T-cell (primary cell): ENCODE measurements around the gene AP5S1. TPM values are rescaled to one million over a fixed set of nuclear protein-coding genes. Genes with fewer than 3 reads are reported as not detected.

Experiments used
- ATAC-seq, 4 experiments: fragments of 200-7000 bp in 3 of 4; fragments of 150-1000 bp in 1 of 4; cut with Tn5 transposase; replicated peaks in 1 of 4; 1 replicate in 3 of 4; 2 replicates in 1 of 4; pipeline ENCODE4 v1.10.0; 2021; ENCODE audit warnings: moderate library complexity in 3 of 4, mild to moderate bottlenecking in 2 of 4, moderate number of reproducible peaks in 1 of 4
- CTCF ChIA-PET, 2 donors: fragments of 300-600 bp; sonication (Branson Sonifier 250); formaldehyde crosslinking; loops; one replicate each; lab custom pipeline; 2022; ENCODE audit warnings: antibody characterized with exemption in 2 of 2; lab: Charles Lee
- POLR2A ChIA-PET, 2 donors: fragments of 300-600 bp; sonication (Branson Sonifier 250); formaldehyde crosslinking; loops; one replicate each; lab custom pipeline; 2022; ENCODE audit warnings: antibody characterized with exemption in 2 of 2; lab: Charles Lee
- DNase-seq, 35 experiments: peaks; one replicate each; pipeline versions ENCODE4 v3.0.0 to v3.0.0-alpha.2; 2013 to 2023
- H3K27ac ChIP-seq: one replicate; pipeline ENCODE4 v1.5.1; 2013; ENCODE audit warnings: low read length
- H3K27me3 ChIP-seq, 2 experiments: replicated peaks in 1 of 2; 1 replicate in 1 of 2; 2 replicates in 1 of 2; pipeline versions ENCODE4 v1.6.1 to v1.7.0; 2013; ENCODE audit warnings: low read length in 1 of 2, mixed read lengths in 1 of 2; ENCODE audit not compliant: control insufficient read depth in 2 of 2, insufficient read depth in 2 of 2; ENCODE audit errors: extremely low read depth in 1 of 2
- H3K36me3 ChIP-seq, 2 donors: 1 replicate in 1 of 2; 2 replicates in 1 of 2; pipeline versions ENCODE4 v1.6.1 to v1.7.0; 2013; ENCODE audit warnings: low read length in 1 of 2; ENCODE audit not compliant: control insufficient read depth in 2 of 2, insufficient read depth in 1 of 2; ENCODE audit errors: extremely low read depth in 1 of 2
- H3K4me1 ChIP-seq, 2 experiments: 1 replicate in 1 of 2; 2 replicates in 1 of 2; pipeline versions ENCODE4 v1.6.1 to v1.7.0; 2013; ENCODE audit warnings: low read length in 2 of 2, mixed read lengths in 1 of 2; ENCODE audit not compliant: insufficient read depth in 2 of 2, control insufficient read depth in 1 of 2; ENCODE audit errors: extremely low read depth in 1 of 2
- H3K4me3 ChIP-seq, 2 donors: 1 replicate in 1 of 2; 2 replicates in 1 of 2; pipeline versions ENCODE4 v1.5.1 to v1.7.0; 2013; ENCODE audit warnings: mild to moderate bottlenecking in 2 of 2, low read length in 1 of 2, moderate library complexity in 1 of 2; ENCODE audit not compliant: control insufficient read depth in 1 of 2; ENCODE audit errors: extremely low read depth in 1 of 2
- H3K9me3 ChIP-seq: 2 replicates; pipeline ENCODE4 v1.7.0; 2013
- H3K27ac Mint-ChIP-seq, 2 donors: one replicate each; pipeline ENCODE4 v1.8.0; 2020 to 2021; ENCODE audit warnings: mild to moderate bottlenecking in 2 of 2, mixed read lengths in 2 of 2
- H3K27me3 Mint-ChIP-seq, 2 donors: one replicate each; pipeline ENCODE4 v1.8.0; 2021 to 2022; ENCODE audit warnings: mixed read lengths in 2 of 2
- H3K36me3 Mint-ChIP-seq: one replicate; pipeline ENCODE4 v1.8.0; 2021; ENCODE audit warnings: mixed read lengths
- H3K4me1 Mint-ChIP-seq, 3 donors: one replicate each; pipeline ENCODE4 v1.8.0; 2020 to 2022; ENCODE audit warnings: mixed read lengths in 3 of 3, mild to moderate bottlenecking in 1 of 3
- H3K4me3 Mint-ChIP-seq, 3 donors: one replicate each; pipeline ENCODE4 v1.8.0; 2020 to 2022; ENCODE audit warnings: mild to moderate bottlenecking in 3 of 3, mixed read lengths in 3 of 3, moderate library complexity in 3 of 3
- H3K9me3 Mint-ChIP-seq, 3 donors: one replicate each; pipeline ENCODE4 v1.8.0; 2020 to 2022; ENCODE audit warnings: mixed read lengths in 3 of 3
- WGBS: methylation state at CpG from one replicate; pipeline ENCODE4 v1.1.5; 2013; ENCODE audit warnings: missing lambda C conversion rate; ENCODE audit not compliant: insufficient coverage; 5-methylcytosine and 5-hydroxymethylcytosine counted together
- total RNA-seq, 35 experiments: library from RNA in 6 of 35; stranded (reverse) in 6 of 35; fragments of 120-200 nt in 1 of 35; gene quantifications; one replicate each; pipeline versions ENCODE4 v1.2.1 to v1.2.4 and lab custom pipeline; 2013 to 2026

Gene AP5S1
- total RNA-seq, 5 donors from 2014 or later (not counting 1 experiment from before 2014, with no cell fraction given), result 11.5 to 17.3 (median 14.4) TPM

DNA sequence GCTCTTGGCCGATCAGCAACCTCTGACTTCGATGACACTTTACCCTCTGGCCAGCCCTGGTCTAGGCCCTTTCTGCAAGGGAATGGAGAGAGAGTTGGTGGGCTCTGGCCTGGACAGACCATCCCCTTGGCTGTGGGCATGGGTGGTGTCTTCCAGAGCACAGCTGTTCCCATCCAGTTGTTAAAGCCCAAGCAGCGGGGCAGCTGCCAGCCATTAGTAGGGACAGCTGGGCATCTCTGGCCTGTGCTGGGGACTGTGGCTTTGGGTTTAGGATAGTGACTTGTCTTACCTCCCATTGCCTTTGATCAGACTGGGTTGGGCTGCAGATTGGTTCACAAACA lies 21.5 kb upstream of the AP5S1 start:
- peak overlapping the region; percentile 69 to 85 for H3K4me3 ChIP-seq
- Mint-ChIP-seq H3K36me3 (peaks cover 62% of the 10 kb centered on the region), H3K4me3 (peak overlapping the region; percentile 99 to 100 (median 100)), H3K4me1 (peaks cover 59 to 77% (median 66%) of the 10 kb centered on the region in 3 donors), H3K27me3 (no peaks in the 10 kb centered on the region), H3K27ac (peak overlapping the region; percentile 99 to 100), H3K9me3 (no peaks in the 10 kb centered on the region)
- CTCF ChIA-PET, result interaction anchor here in 1 of 2 donors (0.5 kb wide), 1 partner anchor 106 kb away, joined by 6 read pairs; no protein-coding TSS in a partner anchor
- H3K36me3 ChIP-seq, result peaks cover 25 to 53% of the 10 kb centered on the region in 2 donors
- 10% methylated on average over 1 of the region's 3 CpGs for WGBS
- H3K4me1 ChIP-seq, result peaks cover 31 to 90% of the 10 kb centered on the region in 2 experiments
- H3K27me3 ChIP-seq, result no peaks in the 10 kb centered on the region
- POLR2A ChIA-PET, result no interaction called here
- H3K27ac ChIP-seq, result peak overlapping the region; percentile 78
- no peaks in the 10 kb centered on the region for H3K9me3 ChIP-seq
- ATAC-seq (peak in 1 of 4 experiments; percentile 64), DNase-seq (peak in 1 of 35 experiments; percentile 53)

DNA sequence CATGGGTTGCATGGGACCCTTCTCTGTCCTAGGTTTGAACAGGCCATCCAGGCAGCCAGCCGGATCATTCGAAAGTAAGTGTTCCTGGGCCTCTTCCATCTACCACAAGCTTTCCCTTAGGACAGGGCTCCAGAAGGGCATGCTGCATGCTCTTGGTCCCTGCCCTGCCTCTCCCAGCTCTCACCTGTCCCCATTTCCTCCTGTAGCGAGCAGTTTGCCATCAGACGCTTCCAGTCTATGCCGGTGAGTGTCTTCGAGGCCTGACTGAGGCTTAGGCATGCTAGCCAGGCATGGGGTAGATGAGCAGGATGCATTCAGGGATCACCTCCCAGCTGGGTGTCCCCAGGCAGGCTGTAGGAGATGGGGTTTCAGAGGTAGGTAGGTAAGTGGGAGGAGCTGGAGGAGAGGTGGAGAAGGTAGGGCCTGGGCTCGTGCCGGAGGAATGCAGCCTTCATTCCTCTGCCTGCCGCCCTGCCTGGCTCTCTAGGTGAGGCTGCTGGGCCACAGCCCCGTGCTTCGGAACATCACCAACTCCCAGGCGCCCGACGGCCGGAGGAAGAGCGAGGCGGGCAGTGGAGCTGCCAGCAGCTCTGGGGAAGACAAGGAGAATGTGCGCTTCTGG lies 20.0 kb upstream of the AP5S1 start:
- no peak overlapping the region for H3K4me3 ChIP-seq
- no peaks in the 10 kb centered on the region for H3K27me3 ChIP-seq
- H3K4me1 ChIP-seq, result peaks cover 31 to 93% of the 10 kb centered on the region in 2 experiments
- CTCF ChIA-PET, result interaction anchor here in 1 of 2 donors (0.5 kb wide), 1 partner anchor 16 kb away, joined by 4 read pairs; no protein-coding TSS in a partner anchor
- no peak for DNase-seq
- Mint-ChIP-seq H3K27me3 (no peaks in the 10 kb centered on the region), H3K4me3 (peak overlapping the region; percentile 99 to 100 (median 100)), H3K4me1 (peaks cover 68 to 81% (median 74%) of the 10 kb centered on the region in 3 donors), H3K9me3 (no peaks in the 10 kb centered on the region), H3K27ac (peak overlapping the region; percentile 99 to 100), H3K36me3 (peaks cover 74% of the 10 kb centered on the region)
- H3K36me3 ChIP-seq, result peaks cover 35 to 68% of the 10 kb centered on the region in 2 donors
- no peaks in the 10 kb centered on the region for H3K9me3 ChIP-seq
- 99% methylated on average over 14 of the region's 18 CpGs for WGBS
- ATAC-seq, result no peak
- POLR2A ChIA-PET, result interaction anchor here in 1 of 2 donors (0.6 kb wide), 1 partner anchor 1256 kb away, joined by 10 read pairs; no protein-coding TSS in a partner anchor
- H3K27ac ChIP-seq, result peak overlapping the region; percentile 78

DNA sequence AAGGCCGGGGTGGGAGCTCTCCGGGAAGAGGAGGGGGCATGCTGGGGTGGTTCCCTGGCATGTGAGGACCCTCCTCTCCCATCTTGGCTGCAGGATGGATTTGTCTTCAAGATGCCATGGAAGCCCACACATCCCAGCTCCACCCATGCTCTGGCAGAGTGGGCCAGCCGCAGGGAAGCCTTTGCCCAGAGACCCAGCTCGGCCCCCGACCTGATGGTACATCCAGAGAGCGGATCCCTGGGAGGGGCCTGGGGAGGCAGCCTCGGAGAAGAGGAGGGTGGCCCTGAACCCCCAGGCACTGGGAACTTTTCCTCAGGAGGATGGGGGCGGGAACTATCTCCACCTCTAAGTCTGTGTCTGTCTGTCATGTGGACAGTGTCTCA lies 19.5 kb upstream of the AP5S1 start:
- no peaks in the 10 kb centered on the region for H3K9me3 ChIP-seq
- ATAC-seq, result no peak
- H3K36me3 ChIP-seq, result peaks cover 36 to 73% of the 10 kb centered on the region in 2 donors
- H3K4me3 ChIP-seq, result no peak overlapping the region
- Mint-ChIP-seq H3K4me1 (peaks cover 68 to 83% (median 77%) of the 10 kb centered on the region in 3 donors), H3K4me3 (peak overlapping the region in 1 of 3 donors; percentile 99), H3K36me3 (peaks cover 79% of the 10 kb centered on the region), H3K27ac (peak overlapping the region; percentile 99 to 100), H3K27me3 (no peaks in the 10 kb centered on the region), H3K9me3 (no peaks in the 10 kb centered on the region)
- H3K4me1 ChIP-seq, result peaks cover 31 to 89% of the 10 kb centered on the region in 2 experiments
- ChIA-PET POLR2A (no interaction called here), CTCF (interaction anchor here in 1 of 2 donors (0.5 kb wide), 1 partner anchor 16 kb away, joined by 4 read pairs; no protein-coding TSS in a partner anchor)
- peak overlapping the region; percentile 78 for H3K27ac ChIP-seq
- no peaks in the 10 kb centered on the region for H3K27me3 ChIP-seq
- 95% methylated on average over 8 of the region's 8 CpGs for WGBS
- no peak for DNase-seq

DNA sequence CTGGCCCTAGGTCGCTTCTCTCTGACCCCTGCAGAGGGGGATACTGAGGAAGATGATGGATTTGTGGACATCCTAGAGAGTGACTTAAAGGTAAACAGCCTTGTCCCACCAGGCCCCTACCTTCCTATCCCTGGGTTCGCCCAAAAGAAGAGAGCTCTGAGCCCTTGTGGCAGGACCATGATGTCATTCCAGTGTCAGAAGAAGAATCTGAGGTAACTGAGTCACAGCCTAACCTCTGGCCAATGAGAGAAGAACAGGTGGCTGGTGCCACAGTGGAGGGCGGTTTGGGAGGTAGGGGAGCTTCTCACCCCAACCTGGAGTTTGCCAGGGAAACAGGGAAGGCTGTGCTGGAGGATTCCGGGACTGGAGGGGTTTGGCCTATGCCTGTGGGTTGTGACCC lies 19.0 kb upstream of the AP5S1 start:
- Histone ChIP-seq H3K27me3 (no peaks in the 10 kb centered on the region), H3K4me1 (peaks cover 31 to 93% of the 10 kb centered on the region in 2 experiments), H3K36me3 (peaks cover 36 to 78% of the 10 kb centered on the region in 2 donors), H3K4me3 (no peak overlapping the region), H3K27ac (peak overlapping the region; percentile 78), H3K9me3 (no peaks in the 10 kb centered on the region)
- Mint-ChIP-seq H3K27ac (peak overlapping the region; percentile 99 to 100), H3K27me3 (no peaks in the 10 kb centered on the region), H3K4me1 (peaks cover 70 to 85% (median 77%) of the 10 kb centered on the region in 3 donors), H3K36me3 (peaks cover 83% of the 10 kb centered on the region), H3K4me3 (no peak overlapping the region), H3K9me3 (no peaks in the 10 kb centered on the region)
- ATAC-seq, result no peak
- DNase-seq, result no peak
- CTCF ChIA-PET, result interaction anchor here in 1 of 2 donors (0.6 kb wide), 1 partner anchor 9 kb away, joined by 3 read pairs; no protein-coding TSS in a partner anchor
- 100% methylated on average over 2 of the region's 4 CpGs for WGBS
- POLR2A ChIA-PET, result no interaction called here

DNA sequence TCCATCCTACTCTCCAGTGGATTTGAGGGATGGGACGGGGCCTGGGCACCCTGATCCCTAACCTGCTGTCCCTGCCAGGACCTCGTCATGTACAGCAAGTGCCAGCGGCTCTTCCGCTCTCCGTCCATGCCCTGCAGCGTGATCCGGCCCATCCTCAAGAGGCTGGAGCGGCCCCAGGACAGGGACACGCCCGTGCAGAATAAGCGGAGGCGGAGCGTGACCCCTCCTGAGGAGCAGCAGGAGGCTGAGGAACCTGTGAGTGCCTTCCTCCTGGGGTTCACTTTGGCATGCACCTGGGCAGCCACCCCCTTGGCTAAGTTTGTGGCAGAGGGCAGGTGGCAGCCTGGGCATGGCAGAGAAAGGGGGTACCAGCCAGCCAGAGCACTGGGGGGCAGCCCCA lies 18.5 kb upstream of the AP5S1 start:
- H3K4me3 Mint-ChIP-seq, result peak overlapping the region in 1 of 3 donors; percentile 62
- no peak for DNase-seq
- Histone ChIP-seq H3K27me3 (no peaks in the 10 kb centered on the region), H3K27ac (peak overlapping the region; percentile 78), H3K4me1 (peaks cover 31 to 95% of the 10 kb centered on the region in 2 experiments), H3K36me3 (peaks cover 36 to 79% of the 10 kb centered on the region in 2 donors), H3K9me3 (no peaks in the 10 kb centered on the region), H3K4me3 (no peak overlapping the region)
- peak overlapping the region; percentile 99 to 100 for H3K27ac Mint-ChIP-seq
- CTCF ChIA-PET, result interaction anchor here in 1 of 2 donors (0.6 kb wide), 2 partner anchors 10 to 1176 kb away, joined by 3 read pairs; no protein-coding TSS in a partner anchor
- peaks cover 74 to 88% (median 78%) of the 10 kb centered on the region in 3 donors for H3K4me1 Mint-ChIP-seq
- H3K27me3 Mint-ChIP-seq, result no peaks in the 10 kb centered on the region
- POLR2A ChIA-PET, result no interaction called here
- ATAC-seq, result no peak
- peaks cover 82% of the 10 kb centered on the region for H3K36me3 Mint-ChIP-seq
- no peaks in the 10 kb centered on the region for H3K9me3 Mint-ChIP-seq
- WGBS, result 96% methylated on average over 13 of the region's 13 CpGs

DNA sequence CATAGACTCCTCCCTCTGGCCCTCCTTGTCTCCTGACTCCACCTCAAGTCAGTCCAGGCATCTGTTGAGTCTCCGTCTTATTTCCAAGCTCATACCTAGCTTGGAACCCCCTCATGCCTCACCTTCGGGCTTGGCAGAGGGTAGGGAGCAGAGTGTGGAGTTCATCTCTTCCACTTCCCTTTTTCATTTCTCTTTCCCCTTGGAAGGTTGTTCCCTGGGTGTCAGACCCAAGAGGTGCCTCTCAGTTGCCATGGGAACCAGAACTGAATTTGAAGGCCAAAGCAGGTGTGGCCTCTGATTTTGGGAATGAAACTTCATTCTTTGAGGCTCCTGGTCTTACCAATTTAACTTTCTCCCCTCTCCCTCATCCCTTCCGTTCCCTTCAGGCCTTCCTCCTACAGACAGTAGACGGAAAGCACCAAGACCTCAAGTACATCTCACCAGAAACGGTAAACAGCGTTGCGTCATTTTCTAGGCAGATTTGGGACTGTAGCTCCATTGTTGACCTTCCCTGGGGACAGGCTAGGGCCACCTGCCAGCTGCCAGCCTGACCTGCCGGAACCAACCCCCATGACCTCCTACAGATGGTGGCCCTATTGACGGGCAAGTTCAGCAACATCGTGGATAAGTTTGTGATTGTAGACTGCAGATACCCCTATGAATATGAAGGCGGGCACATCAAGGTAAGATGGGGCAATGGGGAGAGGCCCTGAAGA lies 17.7 kb upstream of the AP5S1 start:
- CTCF ChIA-PET, result interaction anchor here in 1 of 2 donors (0.6 kb wide), 1 partner anchor 1175 kb away, joined by 3 read pairs; no protein-coding TSS in a partner anchor
- no peaks in the 10 kb centered on the region for H3K9me3 ChIP-seq

More for the DNA sequence above, 17.7 kb upstream of the AP5S1 start:
- ATAC-seq, result no peak
- Mint-ChIP-seq H3K4me3 (peak overlapping the region in 1 of 3 donors; percentile 62), H3K4me1 (peaks cover 77 to 92% (median 80%) of the 10 kb centered on the region in 3 donors), H3K36me3 (peaks cover 79% of the 10 kb centered on the region), H3K9me3 (no peaks in the 10 kb centered on the region), H3K27ac (peak overlapping the region; percentile 99 to 100), H3K27me3 (no peaks in the 10 kb centered on the region)
- H3K27me3 ChIP-seq, result no peaks in the 10 kb centered on the region
- H3K4me3 ChIP-seq, result no peak overlapping the region
- 98% methylated on average over 6 of the region's 11 CpGs for WGBS
- POLR2A ChIA-PET, result no interaction called here
- peak overlapping the region; percentile 78 for H3K27ac ChIP-seq
- H3K36me3 ChIP-seq, result peaks cover 36 to 79% of the 10 kb centered on the region in 2 donors
- no peak for DNase-seq
- peaks cover 33 to 95% of the 10 kb centered on the region in 2 experiments for H3K4me1 ChIP-seq
